Measurements from ENCODE around the gene APOBEC3H.

DNA sequence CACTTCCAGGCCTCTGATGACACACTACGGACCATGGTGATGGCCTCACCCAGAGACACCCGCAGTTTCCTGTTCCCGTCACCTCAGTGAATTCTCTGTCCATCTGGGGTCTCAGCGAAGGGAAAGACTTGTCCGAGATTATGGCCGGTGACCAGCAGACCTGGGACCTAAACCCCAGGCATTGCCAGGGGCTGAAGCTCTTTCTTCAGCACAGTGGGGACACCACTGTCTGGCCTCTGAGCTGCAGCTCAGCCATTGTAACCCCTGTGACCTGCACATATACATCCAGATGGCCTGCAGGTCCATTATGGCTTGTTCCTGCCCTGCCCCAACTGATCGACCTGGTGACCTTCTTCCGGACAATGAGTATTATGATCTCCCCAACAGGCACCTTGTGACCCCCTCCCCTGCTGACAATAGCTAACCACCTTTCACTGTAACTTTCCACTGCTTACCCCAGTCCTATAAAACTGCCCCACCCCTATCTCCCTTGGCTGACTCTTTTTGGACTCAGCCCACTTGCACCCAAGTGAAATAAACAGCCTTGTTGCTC, 33.2 kb downstream of the APOBEC3H start:
- TF ChIP-seq, protein P1, sequence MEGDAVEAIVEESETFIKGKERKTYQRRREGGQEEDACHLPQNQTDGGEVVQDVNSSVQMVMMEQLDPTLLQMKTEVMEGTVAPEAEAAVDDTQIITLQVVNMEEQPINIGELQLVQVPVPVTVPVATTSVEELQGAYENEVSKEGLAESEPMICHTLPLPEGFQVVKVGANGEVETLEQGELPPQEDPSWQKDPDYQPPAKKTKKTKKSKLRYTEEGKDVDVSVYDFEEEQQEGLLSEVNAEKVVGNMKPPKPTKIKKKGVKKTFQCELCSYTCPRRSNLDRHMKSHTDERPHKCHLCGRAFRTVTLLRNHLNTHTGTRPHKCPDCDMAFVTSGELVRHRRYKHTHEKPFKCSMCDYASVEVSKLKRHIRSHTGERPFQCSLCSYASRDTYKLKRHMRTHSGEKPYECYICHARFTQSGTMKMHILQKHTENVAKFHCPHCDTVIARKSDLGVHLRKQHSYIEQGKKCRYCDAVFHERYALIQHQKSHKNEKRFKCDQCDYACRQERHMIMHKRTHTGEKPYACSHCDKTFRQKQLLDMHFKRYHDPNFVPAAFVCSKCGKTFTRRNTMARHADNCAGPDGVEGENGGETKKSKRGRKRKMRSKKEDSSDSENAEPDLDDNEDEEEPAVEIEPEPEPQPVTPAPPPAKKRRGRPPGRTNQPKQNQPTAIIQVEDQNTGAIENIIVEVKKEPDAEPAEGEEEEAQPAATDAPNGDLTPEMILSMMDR (IDR thresholded peaks at IDR 0.05 in 8 of 11, conservative IDR thresholded peaks at IDR 0.05 in 3 of 11) = no peak
- TF ChIP-seq POLR2A (IDR thresholded peaks at IDR 0.05) = no peak
